Stimulated activated CD4-positive, alpha-beta T cell treated with anti-CD3 and anti-CD28 coated beads, TNF-alpha, amount 100 ng/mL, for 48 hours (primary cell): ENCODE measurements around the gene ADGRA3.

Experiments used
- DNase-seq, 3 donors: peaks; one replicate each; pipeline ENCODE4 v3.0.0-alpha.2; 2020; ENCODE audit warnings: low read depth in 3 of 3

Gene ADGRA3, protein sequence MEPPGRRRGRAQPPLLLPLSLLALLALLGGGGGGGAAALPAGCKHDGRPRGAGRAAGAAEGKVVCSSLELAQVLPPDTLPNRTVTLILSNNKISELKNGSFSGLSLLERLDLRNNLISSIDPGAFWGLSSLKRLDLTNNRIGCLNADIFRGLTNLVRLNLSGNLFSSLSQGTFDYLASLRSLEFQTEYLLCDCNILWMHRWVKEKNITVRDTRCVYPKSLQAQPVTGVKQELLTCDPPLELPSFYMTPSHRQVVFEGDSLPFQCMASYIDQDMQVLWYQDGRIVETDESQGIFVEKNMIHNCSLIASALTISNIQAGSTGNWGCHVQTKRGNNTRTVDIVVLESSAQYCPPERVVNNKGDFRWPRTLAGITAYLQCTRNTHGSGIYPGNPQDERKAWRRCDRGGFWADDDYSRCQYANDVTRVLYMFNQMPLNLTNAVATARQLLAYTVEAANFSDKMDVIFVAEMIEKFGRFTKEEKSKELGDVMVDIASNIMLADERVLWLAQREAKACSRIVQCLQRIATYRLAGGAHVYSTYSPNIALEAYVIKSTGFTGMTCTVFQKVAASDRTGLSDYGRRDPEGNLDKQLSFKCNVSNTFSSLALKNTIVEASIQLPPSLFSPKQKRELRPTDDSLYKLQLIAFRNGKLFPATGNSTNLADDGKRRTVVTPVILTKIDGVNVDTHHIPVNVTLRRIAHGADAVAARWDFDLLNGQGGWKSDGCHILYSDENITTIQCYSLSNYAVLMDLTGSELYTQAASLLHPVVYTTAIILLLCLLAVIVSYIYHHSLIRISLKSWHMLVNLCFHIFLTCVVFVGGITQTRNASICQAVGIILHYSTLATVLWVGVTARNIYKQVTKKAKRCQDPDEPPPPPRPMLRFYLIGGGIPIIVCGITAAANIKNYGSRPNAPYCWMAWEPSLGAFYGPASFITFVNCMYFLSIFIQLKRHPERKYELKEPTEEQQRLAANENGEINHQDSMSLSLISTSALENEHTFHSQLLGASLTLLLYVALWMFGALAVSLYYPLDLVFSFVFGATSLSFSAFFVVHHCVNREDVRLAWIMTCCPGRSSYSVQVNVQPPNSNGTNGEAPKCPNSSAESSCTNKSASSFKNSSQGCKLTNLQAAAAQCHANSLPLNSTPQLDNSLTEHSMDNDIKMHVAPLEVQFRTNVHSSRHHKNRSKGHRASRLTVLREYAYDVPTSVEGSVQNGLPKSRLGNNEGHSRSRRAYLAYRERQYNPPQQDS (N-terminal part only)

GRCh38 chr4:22515888-22516541, at the start of gene ADGRA3:
TSS of gene ADGRA3 (minus strand) at chr4:22516066. CDS start at chr4:22515784, 282 bp downstream.
- DNase-seq: peak; percentile 3 to 29 (median 10)

- DNase-seq: no peak
Measured at GRCh38 chr4:22556495-22556894, 40.6 kb upstream of the ADGRA3 start.

DNA sequence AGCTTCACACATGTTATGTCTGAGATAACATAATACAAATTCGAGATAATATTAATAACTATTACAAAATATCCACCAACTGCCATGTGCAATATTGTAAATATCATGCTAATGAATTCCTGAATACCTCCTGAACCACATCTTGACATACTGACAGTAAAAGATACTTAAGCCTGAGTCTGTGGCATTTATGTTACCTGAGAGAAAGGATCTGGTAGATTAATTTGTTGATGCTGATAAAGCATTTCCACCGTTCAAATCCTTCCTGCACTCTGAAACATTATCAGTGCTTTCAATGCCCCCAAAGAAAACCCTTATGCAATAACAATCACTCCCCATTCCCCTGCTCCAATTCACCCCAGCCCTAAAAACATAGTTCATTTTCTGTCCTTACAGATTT, 38.8 kb upstream of the ADGRA3 start:
- no peak for DNase-seq

DNA sequence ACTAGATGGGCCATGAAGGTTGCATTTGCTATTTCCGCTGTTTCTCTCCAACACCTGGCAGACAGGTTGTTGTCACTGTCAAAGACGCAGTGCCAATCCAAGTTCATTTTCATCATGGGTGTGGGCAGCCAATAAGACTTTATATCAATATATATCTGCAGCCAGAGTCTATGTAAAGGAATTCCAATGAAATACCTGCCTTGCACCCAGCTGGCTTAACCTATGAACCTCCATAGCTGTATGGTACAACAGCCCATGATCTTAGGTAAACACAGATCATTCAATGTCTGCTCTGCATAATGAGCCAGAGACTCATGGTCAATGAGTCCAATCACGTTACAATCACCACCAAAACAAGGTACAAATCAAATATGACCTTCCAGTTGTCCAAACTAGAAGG, 37.7 kb upstream of the ADGRA3 start:
- no peak for DNase-seq

DNA sequence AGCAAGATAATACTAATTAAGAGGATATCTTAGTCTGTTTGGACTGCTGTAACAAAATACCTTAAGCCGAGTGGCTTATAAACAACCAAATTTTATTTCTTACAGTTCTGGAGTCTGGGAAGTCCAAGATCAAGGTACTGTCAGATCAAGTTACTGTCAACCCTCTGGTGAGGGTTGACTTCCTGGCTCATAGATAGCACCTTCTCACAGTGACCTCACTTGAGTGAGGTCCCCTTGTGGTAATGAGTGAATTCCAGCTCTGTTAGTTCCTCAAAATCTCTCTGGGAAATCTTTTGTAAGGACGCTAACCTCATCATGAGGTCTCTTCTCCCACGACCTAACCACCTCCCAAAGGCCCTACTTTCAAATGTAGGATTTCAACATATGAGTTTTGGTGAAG, 36.9 kb upstream of the ADGRA3 start:
- no peak for DNase-seq

- no peak for DNase-seq
Measured at GRCh38 chr4:22551550-22551949, 35.7 kb upstream of the ADGRA3 start.

- DNase-seq: no peak
Measured at GRCh38 chr4:22546299-22546698, 30.4 kb upstream of the ADGRA3 start.

DNA sequence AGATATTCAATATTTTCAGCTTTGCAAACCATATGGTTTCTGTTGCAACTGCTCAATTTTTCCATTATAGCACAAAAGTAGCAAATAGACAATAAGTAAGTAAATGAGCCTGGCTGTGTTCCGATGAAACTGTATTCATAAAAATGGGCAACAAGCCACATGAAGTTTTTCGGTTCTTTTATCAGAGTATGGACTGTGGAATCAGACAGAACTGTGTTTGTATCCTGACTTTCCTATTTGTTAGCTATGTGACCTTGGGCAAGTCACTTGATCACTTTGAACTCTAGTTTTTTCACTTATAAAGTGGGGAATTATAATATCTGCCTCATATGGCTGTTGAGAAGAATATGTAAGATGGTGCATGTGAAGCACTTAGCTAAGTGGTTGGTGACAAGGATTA, 23.4 kb upstream of the ADGRA3 start:
- no peak for DNase-seq

- DNase-seq: no peak
Measured at GRCh38 chr4:22537864-22538263, 22.0 kb upstream of the ADGRA3 start.

DNA sequence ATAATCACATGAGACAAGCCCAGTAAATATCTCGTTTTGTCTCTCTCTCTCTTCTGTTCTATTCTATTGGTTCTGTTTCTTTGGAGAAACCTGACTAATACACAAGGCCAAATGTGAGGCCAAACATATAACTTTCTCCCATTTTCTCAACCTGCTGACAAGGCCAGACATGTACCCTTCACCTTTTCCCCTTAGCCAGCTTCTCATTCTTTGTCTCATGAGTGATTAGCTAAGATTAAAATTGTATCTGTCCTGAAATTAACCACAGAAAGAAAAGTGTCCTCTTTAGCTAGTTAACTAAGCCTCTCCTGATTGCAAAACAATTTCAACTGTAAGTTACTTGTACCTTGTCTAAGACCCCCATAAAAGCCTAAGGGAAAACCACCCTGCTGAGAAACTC, 18.5 kb upstream of the ADGRA3 start:
- no peak for DNase-seq

GRCh38 chr4:22532896-22533295, 17.0 kb upstream of the ADGRA3 start:
- no peak for DNase-seq

DNA sequence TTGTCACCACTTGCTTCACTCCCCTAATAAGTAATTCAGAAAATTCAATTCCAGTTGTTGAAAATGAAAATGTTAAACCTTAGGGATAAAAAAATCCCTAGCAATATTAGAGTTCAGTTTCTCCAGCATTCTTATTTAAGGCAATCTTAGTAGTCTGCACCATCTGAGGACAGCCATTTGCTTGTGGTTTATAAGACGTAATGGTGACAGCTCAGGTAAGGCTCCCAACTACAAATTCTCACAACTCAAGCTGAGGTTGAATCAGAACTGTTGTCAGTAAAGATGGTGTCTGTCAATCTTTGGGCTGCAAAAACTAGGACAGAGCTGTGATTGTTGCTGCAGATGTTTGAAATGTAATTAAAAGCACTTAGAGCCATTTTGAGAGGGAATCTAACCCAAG, 16.3 kb upstream of the ADGRA3 start:
- DNase-seq: no peak

GRCh38 chr4:22531311-22532019, 15.6 kb upstream of the ADGRA3 start:
- no peak for DNase-seq

GRCh38 chr4:22524895-22525294, 9.0 kb upstream of the ADGRA3 start:
- DNase-seq: no peak

- DNase-seq: no peak
Measured at GRCh38 chr4:22522706-22523501, 7.0 kb upstream of the ADGRA3 start.

DNA sequence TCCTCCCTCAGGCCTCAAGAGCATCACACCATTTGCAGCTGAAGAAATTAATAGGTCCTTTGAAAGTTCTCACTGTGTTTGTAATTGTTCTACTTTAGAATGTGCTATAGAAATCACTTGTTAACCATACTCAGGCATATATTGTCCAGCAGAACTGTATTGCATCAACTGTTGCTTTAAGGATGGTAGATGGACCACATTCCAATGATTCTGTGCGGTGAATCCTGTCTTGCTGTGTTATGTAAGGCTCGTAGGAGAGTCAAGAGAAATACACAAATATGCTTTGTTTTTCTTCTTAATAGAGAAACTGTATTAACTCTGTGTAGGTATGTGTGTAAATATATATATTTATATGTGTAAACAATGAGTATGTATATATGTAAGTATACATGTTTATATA, 6.3 kb upstream of the ADGRA3 start:
- no peak for DNase-seq

GRCh38 chr4:22521240-22521639, 5.4 kb upstream of the ADGRA3 start:
- no peak for DNase-seq

- peak in 2 of 3 donors; percentile 3 to 9 for DNase-seq
Measured at GRCh38 chr4:22515145-22515887, 550 bp downstream of the ADGRA3 start.

GRCh38 chr4:22514481-22514880, 1.4 kb downstream of the ADGRA3 start:
- no peak for DNase-seq
